CD4-positive, alpha-beta T cell treated with Interleukin-1 beta for 1 hour (primary cell): Measurements from ENCODE around the gene ISCU.
A peak's percentile ranks its signal among the peaks of the same experiment; 100 is the strongest.
"Not testable (repeated sequence)": the region's sequence is repeated elsewhere in the genome, so short reads cannot be mapped to it uniquely, and the experiment has no call there.

Source experiments
- DNase-seq, 2 donors: peaks; one replicate each; pipeline ENCODE4 v3.0.0-alpha.2; 2020 to 2022

ISCU gene

GRCh38 chr12:108607981-108608600 lies 45.7 kb downstream of the ISCU start:
- no peak for DNase-seq

GRCh38 chr12:108608616-108609015 lies 46.2 kb downstream of the ISCU start:
- DNase-seq: no peak

- no peak for DNase-seq
These were observed 47.3 kb downstream of the ISCU start for GRCh38 chr12:108609537-108610335.

- no peak for DNase-seq
These were observed 48.0 kb downstream of the ISCU start for GRCh38 chr12:108610336-108610815.

- no peak for DNase-seq
These were observed 48.6 kb downstream of the ISCU start for GRCh38 chr12:108610856-108611605.

GRCh38 chr12:108611884-108612415 lies 49.6 kb downstream of the ISCU start:
- peak; percentile 51 to 65 for DNase-seq

- no peak for DNase-seq
These were observed 50.4 kb downstream of the ISCU start for GRCh38 chr12:108612788-108613282.

GRCh38 chr12:108613548-108613947 lies 51.2 kb downstream of the ISCU start:
- DNase-seq: no peak

- DNase-seq: no peak
These were observed 51.6 kb downstream of the ISCU start for GRCh38 chr12:108614041-108614440.

GRCh38 chr12:108614639-108615038 lies 52.2 kb downstream of the ISCU start:
- DNase-seq: no peak

- DNase-seq: no peak
These were observed 53.5 kb downstream of the ISCU start for GRCh38 chr12:108615918-108616317.

GRCh38 chr12:108616359-108616758 lies 54.0 kb downstream of the ISCU start:
- DNase-seq: no peak

GRCh38 chr12:108616941-108617858 lies 54.8 kb downstream of the ISCU start:
- peak; percentile 80 to 85 for DNase-seq

- peak; percentile 76 for DNase-seq
These were observed 55.9 kb downstream of the ISCU start for GRCh38 chr12:108618079-108618952.

- not testable (repeated sequence) for DNase-seq
These were observed 56.5 kb downstream of the ISCU start for GRCh38 chr12:108618953-108619274.
